Measurements from ENCODE around the gene TSPAN14.
"Not testable (repeated sequence)": the region's sequence is repeated elsewhere in the genome, so short reads cannot be mapped to it uniquely, and the experiment has no call there.

DNA sequence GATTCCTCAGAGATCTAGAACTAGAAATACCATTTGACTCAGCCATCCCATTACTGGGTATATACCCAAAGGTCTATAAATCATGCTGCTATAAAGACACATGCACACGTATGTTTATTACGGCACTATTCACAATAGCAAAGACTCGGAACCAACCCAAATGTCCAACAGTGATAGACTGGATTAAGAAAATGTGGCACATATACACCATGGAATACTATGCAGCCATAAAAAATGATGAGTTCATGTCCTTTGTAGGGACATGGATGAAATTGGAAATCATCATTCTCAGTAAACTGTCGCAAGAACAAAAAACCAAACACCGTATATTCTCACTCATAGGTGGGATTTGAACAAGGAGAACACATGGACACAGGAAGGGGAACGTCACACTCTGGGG, 26.3 kb downstream of the TSPAN14 start:
- TF ChIP-seq, protein P1, sequence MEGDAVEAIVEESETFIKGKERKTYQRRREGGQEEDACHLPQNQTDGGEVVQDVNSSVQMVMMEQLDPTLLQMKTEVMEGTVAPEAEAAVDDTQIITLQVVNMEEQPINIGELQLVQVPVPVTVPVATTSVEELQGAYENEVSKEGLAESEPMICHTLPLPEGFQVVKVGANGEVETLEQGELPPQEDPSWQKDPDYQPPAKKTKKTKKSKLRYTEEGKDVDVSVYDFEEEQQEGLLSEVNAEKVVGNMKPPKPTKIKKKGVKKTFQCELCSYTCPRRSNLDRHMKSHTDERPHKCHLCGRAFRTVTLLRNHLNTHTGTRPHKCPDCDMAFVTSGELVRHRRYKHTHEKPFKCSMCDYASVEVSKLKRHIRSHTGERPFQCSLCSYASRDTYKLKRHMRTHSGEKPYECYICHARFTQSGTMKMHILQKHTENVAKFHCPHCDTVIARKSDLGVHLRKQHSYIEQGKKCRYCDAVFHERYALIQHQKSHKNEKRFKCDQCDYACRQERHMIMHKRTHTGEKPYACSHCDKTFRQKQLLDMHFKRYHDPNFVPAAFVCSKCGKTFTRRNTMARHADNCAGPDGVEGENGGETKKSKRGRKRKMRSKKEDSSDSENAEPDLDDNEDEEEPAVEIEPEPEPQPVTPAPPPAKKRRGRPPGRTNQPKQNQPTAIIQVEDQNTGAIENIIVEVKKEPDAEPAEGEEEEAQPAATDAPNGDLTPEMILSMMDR (IDR thresholded peaks at IDR 0.05; ENCODE audit: insufficient read depth, low read length): not testable (repeated sequence)
- not testable (repeated sequence) for TF ChIP-seq POLR2AphosphoS5 (IDR thresholded peaks at IDR 0.05; ENCODE audit: low read depth); GABPA (IDR thresholded peaks at IDR 0.05; ENCODE audit: low read depth); SPI1 (IDR thresholded peaks at IDR 0.05; ENCODE audit: borderline replicate concordance, low read depth)
- TF ChIP-seq, protein P2, sequence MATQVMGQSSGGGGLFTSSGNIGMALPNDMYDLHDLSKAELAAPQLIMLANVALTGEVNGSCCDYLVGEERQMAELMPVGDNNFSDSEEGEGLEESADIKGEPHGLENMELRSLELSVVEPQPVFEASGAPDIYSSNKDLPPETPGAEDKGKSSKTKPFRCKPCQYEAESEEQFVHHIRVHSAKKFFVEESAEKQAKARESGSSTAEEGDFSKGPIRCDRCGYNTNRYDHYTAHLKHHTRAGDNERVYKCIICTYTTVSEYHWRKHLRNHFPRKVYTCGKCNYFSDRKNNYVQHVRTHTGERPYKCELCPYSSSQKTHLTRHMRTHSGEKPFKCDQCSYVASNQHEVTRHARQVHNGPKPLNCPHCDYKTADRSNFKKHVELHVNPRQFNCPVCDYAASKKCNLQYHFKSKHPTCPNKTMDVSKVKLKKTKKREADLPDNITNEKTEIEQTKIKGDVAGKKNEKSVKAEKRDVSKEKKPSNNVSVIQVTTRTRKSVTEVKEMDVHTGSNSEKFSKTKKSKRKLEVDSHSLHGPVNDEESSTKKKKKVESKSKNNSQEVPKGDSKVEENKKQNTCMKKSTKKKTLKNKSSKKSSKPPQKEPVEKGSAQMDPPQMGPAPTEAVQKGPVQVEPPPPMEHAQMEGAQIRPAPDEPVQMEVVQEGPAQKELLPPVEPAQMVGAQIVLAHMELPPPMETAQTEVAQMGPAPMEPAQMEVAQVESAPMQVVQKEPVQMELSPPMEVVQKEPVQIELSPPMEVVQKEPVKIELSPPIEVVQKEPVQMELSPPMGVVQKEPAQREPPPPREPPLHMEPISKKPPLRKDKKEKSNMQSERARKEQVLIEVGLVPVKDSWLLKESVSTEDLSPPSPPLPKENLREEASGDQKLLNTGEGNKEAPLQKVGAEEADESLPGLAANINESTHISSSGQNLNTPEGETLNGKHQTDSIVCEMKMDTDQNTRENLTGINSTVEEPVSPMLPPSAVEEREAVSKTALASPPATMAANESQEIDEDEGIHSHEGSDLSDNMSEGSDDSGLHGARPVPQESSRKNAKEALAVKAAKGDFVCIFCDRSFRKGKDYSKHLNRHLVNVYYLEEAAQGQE (IDR thresholded peaks at IDR 0.05; ENCODE audit: insufficient replicate concordance, low read depth): not testable (repeated sequence)

Data from HL-60 (cell line).